GM12891 (cell line): ENCODE results near the gene ADSL.
A peak's percentile ranks its signal among the peaks of the same experiment; 100 is the strongest.

Source experiments
- DNase-seq: peaks from one replicate; pipeline ENCODE4 v3.0.0; 2011; ENCODE audit warnings: low spot score; ENCODE audit not compliant: insufficient read length
- FAIRE-seq: peaks from 2 replicates; lab custom pipeline; 2011; peaks lifted over from hg19 to GRCh38; lab: Jason Lieb, UNC
- PAX5 ChIP-seq: IDR thresholded peaks from 2 replicates; pipeline ENCODE4 v1.6.1; 2011; ENCODE audit warnings: low read length, moderate library complexity, mild to moderate bottlenecking; ENCODE audit not compliant: insufficient read depth, severe bottlenecking
- POLR2A ChIP-seq: IDR thresholded peaks from 2 replicates; pipeline ENCODE4 v1.6.1; 2011; ENCODE audit warnings: low read depth, low read length, control low read depth
- POLR2AphosphoS5 ChIP-seq: IDR thresholded peaks from 2 replicates; pipeline ENCODE4 v1.6.1; 2011; ENCODE audit warnings: low read depth, low read length, control low read depth
- POU2F2 ChIP-seq: IDR thresholded peaks from 2 replicates; pipeline ENCODE4 v1.6.1; 2011; ENCODE audit warnings: low read depth, mild to moderate bottlenecking, control low read depth, low read length, moderate library complexity
- SPI1 ChIP-seq: IDR thresholded peaks from 2 replicates; pipeline ENCODE4 v1.6.1; 2011; ENCODE audit warnings: low read depth, low read length, control low read depth
- TAF1 ChIP-seq: IDR thresholded peaks from 2 replicates; pipeline ENCODE4 v1.6.1; 2011; ENCODE audit warnings: low read depth, low read length, control low read depth

The ADSL gene

DNA sequence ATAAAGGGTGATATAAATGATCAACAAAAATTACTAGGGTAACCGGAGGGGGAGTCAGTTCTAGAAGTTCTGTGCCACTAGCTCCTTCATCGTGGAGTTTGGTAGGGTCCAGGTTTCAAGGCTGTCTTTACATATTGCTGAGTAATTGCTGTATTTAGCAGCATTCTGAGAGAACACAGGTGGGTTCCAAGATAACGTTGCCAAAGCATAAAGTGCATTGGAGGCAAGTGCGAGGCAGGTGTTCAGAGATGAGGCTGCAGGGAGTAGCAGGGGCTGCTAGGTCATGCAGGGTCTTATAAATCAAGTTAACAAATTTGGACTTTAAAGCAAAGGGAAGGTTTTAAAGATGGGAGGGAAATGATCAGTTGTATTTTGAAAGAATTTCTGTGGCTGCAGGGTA, 41.9 kb downstream of the ADSL start:
- FAIRE-seq (peak; percentile 80), DNase-seq (no peak)
- TF ChIP-seq POLR2AphosphoS5 (no peak), PAX5 (no peak), TAF1 (no peak), SPI1 (no peak)

DNA sequence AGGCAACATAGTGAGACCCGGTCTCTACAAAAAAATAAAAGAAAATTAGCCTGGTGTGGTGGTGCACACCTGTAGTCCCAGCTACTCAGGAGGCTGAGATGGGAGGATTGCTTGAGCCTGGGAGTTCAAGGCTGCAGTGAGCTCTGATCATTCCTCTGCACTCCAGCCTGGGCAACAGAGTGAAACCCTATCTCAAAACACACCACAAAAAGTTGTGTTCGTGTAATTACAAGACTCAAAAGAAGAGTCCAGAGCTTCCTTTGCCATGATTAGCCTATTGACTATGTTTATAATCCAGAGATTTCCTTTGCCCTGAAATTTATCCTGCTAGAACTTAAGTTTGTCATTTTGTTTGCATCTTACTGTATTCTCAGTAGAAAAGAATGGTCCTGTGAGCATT, 45.1 kb downstream of the ADSL start:
- DNase-seq (no peak), FAIRE-seq (no peak)
- no peak for TF ChIP-seq PAX5
- no peak for TF ChIP-seq POU2F2

GRCh38 chr22:40392618-40393017, 46.3 kb downstream of the ADSL start:
- no peak for TF ChIP-seq SPI1
- TF ChIP-seq TAF1, result no peak
- TF ChIP-seq POLR2A, result no peak
- TF ChIP-seq PAX5, result no peak
- TF ChIP-seq POU2F2, result no peak
- no peak for TF ChIP-seq POLR2AphosphoS5
- DNase-seq (no peak), FAIRE-seq (no peak)

DNA sequence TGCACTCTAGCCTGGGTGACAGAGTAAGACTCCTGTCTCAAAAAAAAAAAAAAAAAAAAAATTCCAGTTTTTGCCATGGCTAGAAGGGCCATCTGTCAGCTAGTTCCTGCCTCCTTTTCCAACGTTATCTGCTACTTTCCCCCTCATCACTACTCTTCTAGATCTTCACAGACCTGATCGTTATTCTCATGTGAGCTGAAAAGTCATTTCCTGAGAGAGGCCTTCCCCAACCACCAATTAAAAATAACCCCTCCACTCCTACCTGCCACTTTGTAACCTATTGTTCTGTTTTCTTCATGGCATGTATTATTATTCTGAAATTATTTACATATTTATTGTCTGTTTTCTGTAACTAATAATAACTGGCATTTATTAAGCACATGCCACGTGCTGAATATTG, 48.3 kb downstream of the ADSL start:
- DNase-seq, result no peak
- FAIRE-seq, result no peak
- TF ChIP-seq PAX5 (no peak), POLR2AphosphoS5 (no peak), SPI1 (no peak), POLR2A (no peak), POU2F2 (no peak), TAF1 (no peak)

DNA sequence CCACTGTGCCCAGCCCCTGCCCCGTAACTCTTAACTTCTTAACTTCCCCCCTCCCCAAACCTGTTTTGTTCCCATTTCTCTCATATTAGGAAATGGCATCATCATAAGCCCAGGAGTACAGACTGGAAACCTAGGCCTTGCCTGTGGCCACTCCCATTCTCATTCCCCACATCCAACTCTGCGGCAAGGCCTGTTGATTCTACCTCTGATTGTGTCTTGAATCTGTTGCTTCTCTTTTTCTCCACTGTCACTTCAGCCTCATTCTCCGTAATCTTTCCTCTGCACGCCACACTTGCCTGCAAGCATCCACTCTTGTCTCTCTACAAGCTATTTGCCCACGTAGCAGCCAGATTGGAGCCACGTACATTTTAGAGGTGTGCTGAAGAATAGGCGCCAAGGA, 49.3 kb downstream of the ADSL start:
- FAIRE-seq (no peak), DNase-seq (no peak)
- no peak for TF ChIP-seq POLR2A
- no peak for TF ChIP-seq POU2F2
- no peak for TF ChIP-seq PAX5
- no peak for TF ChIP-seq POLR2AphosphoS5
- no peak for TF ChIP-seq TAF1
- TF ChIP-seq SPI1, result no peak

DNA sequence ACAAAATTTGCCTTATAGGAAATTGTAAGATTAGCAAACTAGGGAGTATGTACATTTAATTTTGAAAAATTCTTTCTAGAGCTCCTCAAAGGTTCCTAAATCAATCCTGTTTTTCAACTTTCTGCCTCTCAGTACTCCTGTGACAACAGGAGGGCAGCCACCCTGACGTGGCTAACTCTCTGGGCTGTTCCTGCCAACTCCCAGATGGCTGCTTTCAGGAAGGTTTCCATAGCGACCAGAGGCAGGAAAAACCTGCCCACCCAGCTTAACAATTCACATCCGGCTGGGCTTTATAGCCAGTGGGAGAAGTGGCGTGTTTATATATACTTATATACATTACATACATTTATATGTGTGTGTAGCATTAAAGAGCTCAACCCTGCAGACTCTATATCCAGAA, 50.6 kb downstream of the ADSL start:
- DNase-seq (no peak), FAIRE-seq (no peak)
- TF ChIP-seq SPI1, result no peak
- TF ChIP-seq TAF1, result no peak
- TF ChIP-seq POLR2AphosphoS5, result no peak
- no peak for TF ChIP-seq POLR2A
- no peak for TF ChIP-seq PAX5
- no peak for TF ChIP-seq POU2F2

GRCh38 chr22:40397396-40397795, 51.1 kb downstream of the ADSL start:
- no peak for FAIRE-seq
- no peak for DNase-seq
- TF ChIP-seq PAX5 (no peak), POU2F2 (no peak), POLR2AphosphoS5 (no peak), SPI1 (no peak), POLR2A (no peak), TAF1 (no peak)

DNA sequence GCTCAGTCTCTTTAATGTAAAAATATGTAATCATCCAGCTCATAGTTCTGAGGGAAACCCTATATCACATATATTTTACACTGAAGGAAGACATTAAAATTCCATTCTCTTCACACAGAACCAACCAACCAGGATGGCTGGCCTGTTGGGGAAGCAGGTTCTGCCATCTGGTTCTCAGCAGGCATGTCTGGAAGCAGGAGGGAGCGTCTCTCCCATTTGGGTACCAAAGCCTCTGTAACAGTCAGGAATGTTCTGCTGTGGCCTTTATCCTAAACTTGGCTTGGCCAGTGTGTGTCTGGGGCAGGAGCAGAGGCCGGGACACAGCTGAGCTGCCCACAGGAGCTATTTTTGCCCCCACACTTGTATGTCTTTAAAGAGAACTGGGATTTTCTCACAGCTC, 53.3 kb downstream of the ADSL start:
- TF ChIP-seq POLR2AphosphoS5 (no peak), TAF1 (no peak), POU2F2 (no peak), SPI1 (no peak), PAX5 (no peak), POLR2A (no peak)
- no peak for DNase-seq
- FAIRE-seq, result peak; percentile 67

- no peak for TF ChIP-seq PAX5
- peak; percentile 37 for TF ChIP-seq SPI1
- FAIRE-seq, result peak; percentile 89
- no peak for DNase-seq
Observed at GRCh38 chr22:40400159-40400558, 53.9 kb downstream of the ADSL start.

DNA sequence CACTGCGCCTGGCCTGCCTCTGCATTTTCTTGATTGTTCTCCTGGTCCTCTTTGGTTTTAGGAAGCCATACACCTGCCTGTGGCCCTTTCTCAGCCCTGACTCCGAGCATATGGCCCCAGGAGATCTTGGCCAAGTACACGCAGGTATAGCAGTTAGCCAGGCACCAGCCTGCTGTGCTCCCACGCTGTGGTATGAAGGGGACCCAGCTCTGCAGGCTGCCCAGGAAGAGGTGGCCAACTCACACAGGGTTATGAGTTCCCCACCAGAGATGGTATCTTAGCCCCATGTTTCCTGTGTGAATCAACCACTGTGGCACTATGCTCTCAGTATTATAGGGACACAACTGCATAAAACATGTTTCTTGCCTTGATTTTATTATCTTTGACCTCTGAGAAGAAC, 55.2 kb downstream of the ADSL start:
- DNase-seq, result no peak
- no peak for TF ChIP-seq POLR2AphosphoS5
- no peak for TF ChIP-seq PAX5
- TF ChIP-seq POU2F2, result no peak
- no peak for TF ChIP-seq POLR2A
- no peak for TF ChIP-seq TAF1
- no peak for TF ChIP-seq SPI1
- FAIRE-seq, result peak; percentile 90

DNA sequence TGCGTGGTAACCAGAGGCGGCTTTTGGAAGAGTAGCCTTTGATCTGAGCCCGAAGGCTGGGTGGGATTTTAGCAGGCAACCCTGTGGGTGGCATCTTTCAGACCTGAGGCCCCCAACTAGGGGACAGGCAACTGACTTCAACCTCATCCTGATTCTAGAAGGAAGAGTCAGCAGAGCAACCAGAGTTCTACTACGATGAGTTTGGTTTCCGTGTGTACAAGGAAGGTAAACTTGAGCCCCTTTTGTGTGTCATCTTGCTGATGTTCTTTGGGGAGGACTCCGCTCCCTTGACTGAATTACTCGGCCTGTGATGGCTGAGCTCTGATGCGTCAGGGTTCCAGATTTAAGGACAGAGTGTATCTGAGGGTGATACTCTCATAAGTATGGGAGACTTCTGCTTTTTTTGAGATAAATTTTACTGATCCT, 55.7 kb downstream of the ADSL start:
- TF ChIP-seq POLR2A (no peak), POLR2AphosphoS5 (no peak), PAX5 (no peak), POU2F2 (no peak), SPI1 (peak; percentile 63)
- FAIRE-seq (no peak), DNase-seq (no peak)
